ENCODE measurements around the gene LIX1.

DNA sequence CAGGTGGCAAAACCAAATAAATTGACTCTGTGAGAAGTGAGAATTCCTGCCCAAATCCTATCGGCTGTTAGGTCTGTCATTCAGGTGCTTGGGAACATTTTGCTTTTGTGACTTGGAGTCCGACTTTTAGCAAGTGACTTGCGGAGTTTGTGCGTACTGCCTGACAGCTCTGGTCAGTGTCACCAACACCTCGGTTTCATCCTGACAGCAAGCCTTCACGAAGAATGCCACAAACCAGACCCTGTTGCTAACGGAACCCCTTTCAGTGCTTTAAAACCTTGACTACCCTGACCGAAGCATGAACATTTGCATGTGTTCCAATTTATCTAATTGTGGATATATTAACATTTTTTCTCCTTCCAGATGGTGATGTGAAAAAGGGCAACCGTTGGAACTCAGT, 26.5 kb downstream of the LIX1 start:
- TF ChIP-seq, protein P1, sequence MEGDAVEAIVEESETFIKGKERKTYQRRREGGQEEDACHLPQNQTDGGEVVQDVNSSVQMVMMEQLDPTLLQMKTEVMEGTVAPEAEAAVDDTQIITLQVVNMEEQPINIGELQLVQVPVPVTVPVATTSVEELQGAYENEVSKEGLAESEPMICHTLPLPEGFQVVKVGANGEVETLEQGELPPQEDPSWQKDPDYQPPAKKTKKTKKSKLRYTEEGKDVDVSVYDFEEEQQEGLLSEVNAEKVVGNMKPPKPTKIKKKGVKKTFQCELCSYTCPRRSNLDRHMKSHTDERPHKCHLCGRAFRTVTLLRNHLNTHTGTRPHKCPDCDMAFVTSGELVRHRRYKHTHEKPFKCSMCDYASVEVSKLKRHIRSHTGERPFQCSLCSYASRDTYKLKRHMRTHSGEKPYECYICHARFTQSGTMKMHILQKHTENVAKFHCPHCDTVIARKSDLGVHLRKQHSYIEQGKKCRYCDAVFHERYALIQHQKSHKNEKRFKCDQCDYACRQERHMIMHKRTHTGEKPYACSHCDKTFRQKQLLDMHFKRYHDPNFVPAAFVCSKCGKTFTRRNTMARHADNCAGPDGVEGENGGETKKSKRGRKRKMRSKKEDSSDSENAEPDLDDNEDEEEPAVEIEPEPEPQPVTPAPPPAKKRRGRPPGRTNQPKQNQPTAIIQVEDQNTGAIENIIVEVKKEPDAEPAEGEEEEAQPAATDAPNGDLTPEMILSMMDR (IDR thresholded peaks at IDR 0.05), result no peak
- no peak for TF ChIP-seq ESRRA (CRISPR knock-in tag; IDR thresholded peaks at IDR 0.05; ENCODE audit: borderline replicate concordance)
- no peak for TF ChIP-seq CBFB (CRISPR knock-in tag; IDR thresholded peaks at IDR 0.05; ENCODE audit: low read depth)
- no peak for TF ChIP-seq CREM (CRISPR knock-in tag; IDR thresholded peaks at IDR 0.05)
- no peak for TF ChIP-seq ATF1 (CRISPR knock-in tag; IDR thresholded peaks at IDR 0.05)
- TF ChIP-seq, protein P2, sequence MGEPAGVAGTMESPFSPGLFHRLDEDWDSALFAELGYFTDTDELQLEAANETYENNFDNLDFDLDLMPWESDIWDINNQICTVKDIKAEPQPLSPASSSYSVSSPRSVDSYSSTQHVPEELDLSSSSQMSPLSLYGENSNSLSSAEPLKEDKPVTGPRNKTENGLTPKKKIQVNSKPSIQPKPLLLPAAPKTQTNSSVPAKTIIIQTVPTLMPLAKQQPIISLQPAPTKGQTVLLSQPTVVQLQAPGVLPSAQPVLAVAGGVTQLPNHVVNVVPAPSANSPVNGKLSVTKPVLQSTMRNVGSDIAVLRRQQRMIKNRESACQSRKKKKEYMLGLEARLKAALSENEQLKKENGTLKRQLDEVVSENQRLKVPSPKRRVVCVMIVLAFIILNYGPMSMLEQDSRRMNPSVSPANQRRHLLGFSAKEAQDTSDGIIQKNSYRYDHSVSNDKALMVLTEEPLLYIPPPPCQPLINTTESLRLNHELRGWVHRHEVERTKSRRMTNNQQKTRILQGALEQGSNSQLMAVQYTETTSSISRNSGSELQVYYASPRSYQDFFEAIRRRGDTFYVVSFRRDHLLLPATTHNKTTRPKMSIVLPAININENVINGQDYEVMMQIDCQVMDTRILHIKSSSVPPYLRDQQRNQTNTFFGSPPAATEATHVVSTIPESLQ (CRISPR knock-in tag; IDR thresholded peaks at IDR 0.05), result no peak
- TF ChIP-seq FOXJ3 (CRISPR knock-in tag; IDR thresholded peaks at IDR 0.05; ENCODE audit: borderline replicate concordance), result no peak
- no peak for TF ChIP-seq ZNF232 (CRISPR knock-in tag; IDR thresholded peaks at IDR 0.05)
- no peak for TF ChIP-seq ZNF416 (CRISPR knock-in tag; IDR thresholded peaks at IDR 0.05)
